Left hindlimb (tissue), 1 donor: ENCODE data around the gene TTC39B.

ENCODE experiments used
- DNase-seq: peaks from one replicate; pipeline ENCODE4 v3.0.0-alpha.2; 2018

The TTC39B gene

GRCh38 chr9:15221746-15222145, 85.3 kb downstream of the TTC39B start:
- no peak for DNase-seq

- DNase-seq: no peak
These were observed 86.2 kb downstream of the TTC39B start for GRCh38 chr9:15220658-15221318.

GRCh38 chr9:15219546-15219945, 87.5 kb downstream of the TTC39B start:
- no peak for DNase-seq

GRCh38 chr9:15218994-15219393, 88.0 kb downstream of the TTC39B start:
- no peak for DNase-seq

- no peak for DNase-seq
These were observed 93.8 kb downstream of the TTC39B start for GRCh38 chr9:15213249-15213648.

GRCh38 chr9:15211815-15212495, 95.1 kb downstream of the TTC39B start:
- DNase-seq: no peak

- peak; percentile 58 for DNase-seq
These were observed 95.7 kb downstream of the TTC39B start for GRCh38 chr9:15211160-15211814.

- DNase-seq: no peak
These were observed 99.9 kb downstream of the TTC39B start for GRCh38 chr9:15206903-15207696.

- DNase-seq: no peak
These were observed 101.2 kb downstream of the TTC39B start for GRCh38 chr9:15205632-15206420.

- no peak for DNase-seq
These were observed 103.4 kb downstream of the TTC39B start for GRCh38 chr9:15203581-15203980.

- no peak for DNase-seq
These were observed 106.9 kb downstream of the TTC39B start for GRCh38 chr9:15200111-15200510.

GRCh38 chr9:15192856-15193255, 114.2 kb downstream of the TTC39B start:
- DNase-seq: no peak

- no peak for DNase-seq
These were observed 115.6 kb downstream of the TTC39B start for GRCh38 chr9:15191378-15191777.

- no peak for DNase-seq
These were observed 117.5 kb downstream of the TTC39B start for GRCh38 chr9:15189481-15189880.

- no peak for DNase-seq
These were observed 119.4 kb downstream of the TTC39B start for GRCh38 chr9:15187589-15187988.

GRCh38 chr9:15182730-15183129, 124.3 kb downstream of the TTC39B start:
- DNase-seq: no peak

GRCh38 chr9:15182101-15182551, 124.9 kb downstream of the TTC39B start:
- DNase-seq: no peak

- DNase-seq: no peak
These were observed 126.9 kb downstream of the TTC39B start for GRCh38 chr9:15180124-15180523.

- DNase-seq: no peak
These were observed 128.4 kb downstream of the TTC39B start for GRCh38 chr9:15178631-15179030.

- no peak for DNase-seq
These were observed 130.2 kb downstream of the TTC39B start for GRCh38 chr9:15176836-15177235.

GRCh38 chr9:15163931-15164330, 143.1 kb downstream of the TTC39B start:
- DNase-seq: no peak

GRCh38 chr9:15161753-15162152, 145.3 kb downstream of the TTC39B start:
- DNase-seq: no peak
